ENCODE results near the gene LHFPL6.

DNA sequence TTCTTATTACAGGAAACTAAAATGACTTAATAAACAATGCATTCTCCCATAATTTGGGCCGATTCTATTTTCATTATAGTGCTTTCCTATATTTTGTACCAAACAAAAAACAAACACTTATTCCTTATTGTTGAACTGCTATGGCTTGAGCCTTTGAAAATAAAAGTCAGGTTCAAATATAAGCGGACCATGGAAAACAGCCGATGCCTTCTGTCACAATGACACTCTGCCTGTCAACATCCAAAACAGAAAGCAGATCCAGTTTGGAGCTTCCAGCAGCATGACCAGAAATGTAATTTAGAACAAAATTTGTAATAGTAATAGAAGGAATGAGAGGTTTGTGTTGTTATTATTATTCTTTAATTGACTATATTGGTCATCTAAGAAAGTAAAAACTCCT lies 194.5 kb downstream of the LHFPL6 start:
- TF ChIP-seq CTCF (conservative IDR thresholded peaks at IDR 0.05) (no peak), EZH2 (IDR thresholded peaks at IDR 0.05; ENCODE audit: low read depth) (no peak)

All from PC-9 (cell line).